Measurements from ENCODE around the gene INTS11. TPM values are rescaled to one million over a fixed set of nuclear protein-coding genes. Genes with fewer than 3 reads are reported as not detected.

Gene INTS11
- total RNA-seq, 1 donor from 2014 or later: 27.1 TPM

DNA sequence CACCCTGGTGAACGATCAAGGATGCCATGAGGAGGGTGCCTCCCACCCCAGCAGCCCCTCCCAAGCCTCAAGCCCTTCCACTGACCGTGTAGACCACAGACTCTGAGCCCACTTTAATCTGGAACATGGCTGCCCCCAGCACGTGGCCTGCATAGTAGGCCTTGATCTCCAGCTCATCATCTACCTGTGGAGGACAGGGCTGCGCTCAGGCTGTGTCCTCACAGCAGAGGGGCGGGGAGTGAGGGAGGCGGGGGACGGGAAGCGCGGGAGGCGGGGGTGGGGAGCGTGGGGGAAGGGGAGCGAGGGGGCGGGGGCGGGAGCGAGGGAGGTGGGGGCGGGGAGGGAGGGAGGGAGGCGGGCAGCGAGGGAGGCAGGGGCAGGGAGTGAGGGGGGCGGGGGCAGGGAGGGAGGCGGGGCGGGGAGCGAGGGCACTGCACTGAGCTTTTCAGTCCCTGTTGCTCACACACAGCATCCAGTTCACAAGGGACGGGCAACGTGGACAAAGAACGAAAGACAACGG is 9.0 kb downstream of the INTS11 start:
- no peaks in the 10 kb centered on the region for H3K27me3 ChIP-seq (ENCODE audit: control insufficient read depth in 3 of 3, insufficient read depth in 3 of 3, low read length in 3 of 3)
- peaks cover 49 to 60% (median 50%) of the 10 kb centered on the region in 3 donors for H3K36me3 ChIP-seq (ENCODE audit: control insufficient read depth in 3 of 3, insufficient read depth in 3 of 3, low read length in 3 of 3)
- H3K27ac ChIP-seq (ENCODE audit: low read depth, low read length): no peak overlapping the region
- no peak overlapping the region for H3K4me3 ChIP-seq (ENCODE audit: low read length in 3 of 3)
- H3K9ac ChIP-seq (ENCODE audit: low read depth in 1 of 3, low read length in 3 of 3): no peak overlapping the region
- peaks cover 23 to 45% (median 38%) of the 10 kb centered on the region in 3 donors for H3K4me1 ChIP-seq (ENCODE audit: control insufficient read depth in 3 of 3, insufficient read depth in 3 of 3, low read length in 3 of 3)
- H3K9me3 ChIP-seq (ENCODE audit: control insufficient read depth in 3 of 3, low read length in 3 of 3): no peaks in the 10 kb centered on the region

DNA sequence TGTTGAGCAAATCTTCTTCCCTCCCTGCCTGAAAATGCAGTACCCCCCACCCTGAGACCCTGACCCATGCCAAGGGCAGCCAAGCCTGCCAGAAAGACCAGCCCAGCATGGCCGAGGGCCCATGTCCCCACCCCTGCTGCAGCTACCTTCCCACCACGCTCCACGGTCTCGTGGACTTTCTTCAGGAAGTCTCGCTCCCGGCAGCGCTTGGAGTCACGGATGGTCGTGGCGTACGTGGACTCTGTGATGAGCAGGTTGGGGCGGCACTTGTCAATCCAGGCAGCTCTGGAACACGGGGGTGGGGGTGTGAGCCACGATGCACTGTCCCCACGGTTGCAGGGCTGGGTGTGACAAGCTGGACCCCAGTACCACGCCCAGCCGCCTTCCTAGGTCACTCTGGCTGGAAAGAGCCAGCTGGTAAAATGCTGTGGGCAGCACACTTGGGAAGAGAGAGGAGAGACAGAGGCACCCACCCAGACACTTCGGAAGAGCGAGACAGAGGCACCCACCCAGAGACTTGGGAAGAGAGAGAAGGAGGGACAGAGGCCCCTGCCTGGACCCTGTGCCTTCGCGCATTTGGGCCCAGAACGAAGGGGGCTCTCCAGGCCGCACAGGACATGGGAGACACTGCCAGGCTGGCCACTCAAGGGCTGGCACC is 9.7 kb downstream of the INTS11 start:
- Histone ChIP-seq H3K36me3 (ENCODE audit: control insufficient read depth in 3 of 3, insufficient read depth in 3 of 3, low read length in 3 of 3) (peaks cover 49 to 58% (median 51%) of the 10 kb centered on the region in 3 donors), H3K4me3 (ENCODE audit: low read length in 3 of 3) (no peak overlapping the region), H3K9ac (ENCODE audit: low read depth in 1 of 3, low read length in 3 of 3) (peak overlapping the region in 1 of 3 donors; percentile 16), H3K27ac (ENCODE audit: low read depth, low read length) (no peak overlapping the region), H3K27me3 (ENCODE audit: control insufficient read depth in 3 of 3, insufficient read depth in 3 of 3, low read length in 3 of 3) (no peaks in the 10 kb centered on the region), H3K4me1 (ENCODE audit: control insufficient read depth in 3 of 3, insufficient read depth in 3 of 3, low read length in 3 of 3) (peaks cover 22 to 40% (median 34%) of the 10 kb centered on the region in 3 donors), H3K9me3 (ENCODE audit: control insufficient read depth in 3 of 3, low read length in 3 of 3) (no peaks in the 10 kb centered on the region)

DNA sequence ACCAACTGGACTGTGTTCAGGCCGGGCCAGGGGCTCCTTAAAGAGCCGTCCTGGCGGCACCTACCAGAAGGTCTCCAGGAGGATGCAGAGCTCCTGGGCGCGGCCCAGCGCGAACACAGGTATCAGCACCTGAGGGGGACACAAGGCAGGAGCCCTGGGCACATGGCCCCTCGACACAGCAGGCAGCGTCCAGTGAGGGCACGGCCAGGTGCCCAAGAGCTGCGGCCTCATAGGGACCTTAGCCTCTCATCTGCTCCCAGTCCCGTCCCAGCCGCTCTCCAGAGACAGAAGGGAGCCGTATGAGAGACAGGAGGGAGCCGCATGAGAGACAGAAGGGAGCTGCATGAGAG is 10.2 kb downstream of the INTS11 start:
- Histone ChIP-seq H3K9me3 (ENCODE audit: control insufficient read depth in 3 of 3, low read length in 3 of 3) (no peaks in the 10 kb centered on the region), H3K27me3 (ENCODE audit: control insufficient read depth in 3 of 3, insufficient read depth in 3 of 3, low read length in 3 of 3) (no peaks in the 10 kb centered on the region), H3K9ac (ENCODE audit: low read depth in 1 of 3, low read length in 3 of 3) (no peak overlapping the region), H3K36me3 (ENCODE audit: control insufficient read depth in 3 of 3, insufficient read depth in 3 of 3, low read length in 3 of 3) (peaks cover 48 to 53% (median 50%) of the 10 kb centered on the region in 3 donors), H3K4me1 (ENCODE audit: control insufficient read depth in 3 of 3, insufficient read depth in 3 of 3, low read length in 3 of 3) (peaks cover 28 to 40% (median 33%) of the 10 kb centered on the region in 3 donors), H3K27ac (ENCODE audit: low read depth, low read length) (no peak overlapping the region), H3K4me3 (ENCODE audit: low read length in 3 of 3) (no peak overlapping the region)

DNA sequence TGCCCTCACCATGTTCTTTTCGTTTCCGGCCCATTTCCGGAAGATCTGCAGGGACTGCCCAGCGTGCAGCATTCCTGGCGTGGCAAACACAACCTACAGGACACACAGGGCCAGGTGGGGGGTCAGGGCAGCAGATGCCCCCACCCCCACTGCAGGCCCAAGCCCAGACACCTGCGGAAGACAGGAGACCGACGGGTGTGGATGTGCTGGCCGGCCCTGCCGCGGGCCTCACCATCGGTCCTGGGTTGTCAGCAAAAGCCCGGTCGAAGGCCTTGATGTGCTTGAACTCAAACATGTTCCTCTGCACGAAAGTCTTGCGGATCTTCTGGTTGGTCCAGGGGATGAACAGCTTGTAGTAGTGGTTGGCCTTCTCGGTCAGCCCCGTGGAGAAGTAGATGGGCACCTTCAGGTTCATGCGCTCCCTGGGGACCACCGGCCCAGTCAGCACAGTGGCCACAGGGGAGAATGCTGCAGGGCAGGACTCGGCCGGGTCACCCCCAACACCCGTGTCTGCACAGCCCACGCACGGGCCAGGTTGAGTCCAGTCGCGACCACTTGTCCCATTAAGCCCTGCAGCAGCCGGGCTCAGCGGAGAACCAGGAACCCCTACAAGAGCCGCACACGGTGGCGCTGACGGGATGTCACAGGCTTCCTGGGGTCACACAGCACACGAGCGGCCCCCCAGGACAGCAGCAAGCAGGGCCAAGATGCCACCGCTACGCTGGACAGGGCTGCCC is 10.8 kb downstream of the INTS11 start:
- H3K9me3 ChIP-seq (ENCODE audit: control insufficient read depth in 3 of 3, low read length in 3 of 3): no peaks in the 10 kb centered on the region
- H3K4me1 ChIP-seq (ENCODE audit: control insufficient read depth in 3 of 3, insufficient read depth in 3 of 3, low read length in 3 of 3): peaks cover 30 to 38% (median 34%) of the 10 kb centered on the region in 3 donors
- peaks cover 43 to 47% (median 45%) of the 10 kb centered on the region in 3 donors for H3K36me3 ChIP-seq (ENCODE audit: control insufficient read depth in 3 of 3, insufficient read depth in 3 of 3, low read length in 3 of 3)
- peak overlapping the region in 1 of 3 donors; percentile 66 for H3K9ac ChIP-seq (ENCODE audit: low read depth in 1 of 3, low read length in 3 of 3)
- H3K27ac ChIP-seq (ENCODE audit: low read depth, low read length): no peak overlapping the region
- H3K27me3 ChIP-seq (ENCODE audit: control insufficient read depth in 3 of 3, insufficient read depth in 3 of 3, low read length in 3 of 3): no peaks in the 10 kb centered on the region
- H3K4me3 ChIP-seq (ENCODE audit: low read length in 3 of 3): no peak overlapping the region

DNA sequence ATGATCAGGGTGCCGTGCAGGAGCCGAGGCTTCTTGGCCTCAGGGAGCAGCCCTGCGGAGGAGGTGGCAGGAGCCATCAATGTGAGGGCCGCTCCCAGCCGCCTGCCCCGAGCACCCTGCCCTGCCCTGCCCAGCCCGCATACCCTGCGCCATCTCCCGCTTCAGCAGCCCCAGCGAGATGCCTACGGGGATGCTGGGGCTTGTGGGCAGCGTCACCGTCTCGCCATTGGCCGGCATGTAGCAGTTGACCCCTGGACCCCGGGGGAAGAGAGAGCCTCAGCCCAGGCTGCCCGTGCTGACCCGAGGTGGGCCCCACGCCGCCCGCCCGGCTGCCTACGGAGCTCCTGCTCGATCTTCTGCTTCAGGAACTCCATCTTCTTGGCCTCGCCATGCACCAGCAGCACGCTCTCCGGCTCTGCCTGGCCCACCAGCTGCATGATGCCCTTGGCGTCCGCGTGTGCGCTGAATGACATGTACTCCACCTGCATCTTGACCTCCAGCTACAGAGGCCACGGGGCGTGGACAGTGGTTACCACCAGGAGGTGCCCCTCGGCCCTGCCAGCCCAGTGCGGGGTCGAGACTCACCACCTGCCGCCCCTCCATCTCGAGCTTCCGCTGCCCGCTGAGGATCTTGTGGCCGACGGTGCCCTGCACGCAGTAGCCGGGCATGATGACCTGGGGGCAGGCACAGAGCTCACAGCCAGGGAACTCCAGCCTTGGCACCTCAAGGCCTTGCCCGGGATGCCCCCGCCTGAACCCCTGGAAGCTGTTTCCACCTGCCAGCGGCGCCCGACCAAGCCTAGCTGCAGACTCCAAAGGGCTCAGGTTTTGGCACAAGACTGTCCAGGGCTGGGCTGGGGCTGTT is 11.8 kb downstream of the INTS11 start:
- Histone ChIP-seq H3K9me3 (ENCODE audit: control insufficient read depth in 3 of 3, low read length in 3 of 3) (no peaks in the 10 kb centered on the region), H3K27ac (ENCODE audit: low read depth, low read length) (no peak overlapping the region), H3K27me3 (ENCODE audit: control insufficient read depth in 3 of 3, insufficient read depth in 3 of 3, low read length in 3 of 3) (no peaks in the 10 kb centered on the region), H3K4me3 (ENCODE audit: low read length in 3 of 3) (no peak overlapping the region), H3K9ac (ENCODE audit: low read depth in 1 of 3, low read length in 3 of 3) (peak overlapping the region in 1 of 3 donors; percentile 66), H3K4me1 (ENCODE audit: control insufficient read depth in 3 of 3, insufficient read depth in 3 of 3, low read length in 3 of 3) (peaks cover 22 to 28% (median 27%) of the 10 kb centered on the region in 3 donors), H3K36me3 (ENCODE audit: control insufficient read depth in 3 of 3, insufficient read depth in 3 of 3, low read length in 3 of 3) (peaks cover 43 to 47% (median 44%) of the 10 kb centered on the region in 3 donors)

DNA sequence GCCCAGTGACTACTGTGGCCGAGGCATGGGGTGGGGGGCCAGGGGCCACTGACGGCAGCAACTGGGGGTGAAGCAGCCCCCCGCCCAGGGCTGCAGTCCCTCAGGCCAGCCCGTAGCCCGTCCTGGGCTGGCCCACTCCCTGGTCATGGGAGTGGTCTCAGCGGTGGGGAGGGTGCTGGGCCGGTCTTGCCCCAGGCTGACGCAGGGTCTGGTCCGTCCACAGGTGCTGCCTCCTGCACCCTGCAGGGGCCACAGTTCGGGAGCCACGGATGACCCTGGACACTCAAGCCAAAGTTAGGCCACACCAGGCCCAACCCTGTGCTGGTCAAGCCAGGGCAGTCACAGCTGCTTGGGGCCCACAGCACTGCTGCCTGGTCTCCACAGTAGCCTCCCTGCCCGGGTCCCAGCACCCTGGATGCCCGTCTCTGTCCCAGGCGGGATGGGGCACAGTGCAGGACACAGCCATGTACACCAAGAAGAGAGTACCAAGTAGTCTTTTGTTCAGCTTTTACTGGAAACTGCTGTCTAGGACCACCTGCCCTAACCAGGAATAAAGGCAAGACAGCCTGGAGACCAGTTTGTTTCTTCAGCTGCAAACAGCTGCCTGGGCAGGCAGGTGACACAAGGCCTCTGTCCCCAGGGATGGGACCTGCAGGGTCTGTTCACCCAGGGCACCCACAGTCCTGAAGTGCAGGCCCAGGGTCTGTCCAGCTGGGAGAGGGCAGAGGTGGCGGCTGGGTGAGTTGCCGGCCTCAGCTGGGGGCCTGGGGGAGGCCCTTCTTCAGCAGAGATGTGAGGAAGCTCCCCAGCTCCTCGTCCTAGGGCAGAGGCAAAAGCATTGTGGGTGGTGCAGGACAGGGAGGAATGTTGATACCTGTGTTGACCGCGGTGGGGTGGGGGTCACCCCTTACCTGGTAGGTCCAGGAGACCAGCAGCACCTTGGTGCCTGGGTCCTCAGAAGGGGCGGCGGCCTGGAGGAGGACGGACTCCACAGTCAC is 13.1 kb downstream of the INTS11 start:
- Histone ChIP-seq H3K36me3 (ENCODE audit: control insufficient read depth in 3 of 3, insufficient read depth in 3 of 3, low read length in 3 of 3) (peaks cover 39 to 45% (median 42%) of the 10 kb centered on the region in 3 donors), H3K27ac (ENCODE audit: low read depth, low read length) (no peak overlapping the region), H3K9me3 (ENCODE audit: control insufficient read depth in 3 of 3, low read length in 3 of 3) (no peaks in the 10 kb centered on the region), H3K4me1 (ENCODE audit: control insufficient read depth in 3 of 3, insufficient read depth in 3 of 3, low read length in 3 of 3) (peaks cover 27 to 34% (median 32%) of the 10 kb centered on the region in 3 donors), H3K27me3 (ENCODE audit: control insufficient read depth in 3 of 3, insufficient read depth in 3 of 3, low read length in 3 of 3) (no peaks in the 10 kb centered on the region), H3K9ac (ENCODE audit: low read depth in 1 of 3, low read length in 3 of 3) (no peak overlapping the region), H3K4me3 (ENCODE audit: low read length in 3 of 3) (no peak overlapping the region)

DNA sequence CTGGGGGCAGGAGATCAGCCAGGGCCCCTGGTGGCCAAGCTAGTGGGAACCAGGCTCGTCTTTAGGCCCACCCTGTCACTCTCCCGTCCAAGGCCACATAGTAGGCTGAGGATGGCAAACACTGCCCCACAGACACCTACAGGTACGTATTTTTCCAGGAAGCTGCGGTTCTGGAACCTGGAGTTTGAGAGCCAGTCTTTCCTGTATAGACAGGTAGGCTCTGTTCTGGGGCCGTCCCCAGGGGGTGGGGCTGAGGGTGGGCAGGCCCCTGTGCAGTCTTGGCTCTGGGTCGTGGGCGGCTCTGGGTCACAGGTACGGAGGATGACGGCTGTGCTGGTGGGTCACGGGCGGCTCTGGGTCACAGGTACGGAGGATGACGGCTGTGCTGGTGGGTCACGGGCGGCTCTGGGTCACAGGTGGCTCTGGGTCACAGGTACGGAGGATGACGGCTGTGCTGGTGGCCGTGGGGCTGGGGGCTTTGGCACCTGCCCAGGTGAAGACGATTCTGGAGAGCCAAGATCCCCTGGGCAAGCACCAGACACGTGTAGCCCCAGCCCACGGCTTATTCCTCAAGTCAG is 13.9 kb downstream of the INTS11 start:
- no peaks in the 10 kb centered on the region for H3K27me3 ChIP-seq (ENCODE audit: control insufficient read depth in 3 of 3, insufficient read depth in 3 of 3, low read length in 3 of 3)
- H3K4me3 ChIP-seq (ENCODE audit: low read length in 3 of 3): no peak overlapping the region
- no peak overlapping the region for H3K27ac ChIP-seq (ENCODE audit: low read depth, low read length)
- peaks cover 39 to 45% (median 42%) of the 10 kb centered on the region in 3 donors for H3K36me3 ChIP-seq (ENCODE audit: control insufficient read depth in 3 of 3, insufficient read depth in 3 of 3, low read length in 3 of 3)
- H3K9ac ChIP-seq (ENCODE audit: low read depth in 1 of 3, low read length in 3 of 3): peak overlapping the region in 1 of 3 donors; percentile 16
- peaks cover 35 to 42% (median 41%) of the 10 kb centered on the region in 3 donors for H3K4me1 ChIP-seq (ENCODE audit: control insufficient read depth in 3 of 3, insufficient read depth in 3 of 3, low read length in 3 of 3)
- no peaks in the 10 kb centered on the region for H3K9me3 ChIP-seq (ENCODE audit: control insufficient read depth in 3 of 3, low read length in 3 of 3)

DNA sequence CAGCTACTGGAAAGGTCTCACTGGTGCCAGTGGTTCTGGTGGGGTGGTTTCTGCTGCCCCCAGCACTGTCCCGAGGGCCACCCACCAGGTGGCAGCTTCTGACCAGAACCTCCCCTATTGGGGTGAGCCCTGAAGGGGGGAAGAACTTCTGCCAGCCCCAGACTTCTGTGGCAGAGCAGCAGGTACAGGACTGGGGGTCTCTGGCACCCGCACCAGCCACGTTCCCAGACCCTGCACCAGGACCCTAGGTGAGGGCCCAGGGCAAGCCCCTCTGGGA is 14.4 kb downstream of the INTS11 start:
- H3K4me1 ChIP-seq (ENCODE audit: control insufficient read depth in 3 of 3, insufficient read depth in 3 of 3, low read length in 3 of 3): peaks cover 40 to 47% (median 46%) of the 10 kb centered on the region in 3 donors
- H3K9me3 ChIP-seq (ENCODE audit: control insufficient read depth in 3 of 3, low read length in 3 of 3): no peaks in the 10 kb centered on the region
- H3K27me3 ChIP-seq (ENCODE audit: control insufficient read depth in 3 of 3, insufficient read depth in 3 of 3, low read length in 3 of 3): no peaks in the 10 kb centered on the region
- H3K36me3 ChIP-seq (ENCODE audit: control insufficient read depth in 3 of 3, insufficient read depth in 3 of 3, low read length in 3 of 3): peaks cover 36 to 43% (median 39%) of the 10 kb centered on the region in 3 donors
- H3K9ac ChIP-seq (ENCODE audit: low read depth in 1 of 3, low read length in 3 of 3): peak overlapping the region in 1 of 3 donors; percentile 86
- no peak overlapping the region for H3K4me3 ChIP-seq (ENCODE audit: low read length in 3 of 3)
- no peak overlapping the region for H3K27ac ChIP-seq (ENCODE audit: low read depth, low read length)

All from skeletal muscle tissue (tissue), 4 donors.